D721Med (cell line): Measurements from ENCODE around the gene FAM107B.

Experiments used
- DNase-seq: peaks from one replicate; pipeline ENCODE4 v3.0.0; 2011; ENCODE audit warnings: low spot score; ENCODE audit not compliant: insufficient read length
- FAIRE-seq: peaks from 2 replicates; lab custom pipeline; 2011; peaks lifted over from hg19 to GRCh38; lab: Jason Lieb, UNC
- TF ChIP-seq, protein P1 (sequence below): IDR thresholded peaks from 2 replicates; pipeline ENCODE4 v1.5.1; 2012; ENCODE audit warnings: mild to moderate bottlenecking, control low read depth; ENCODE audit not compliant: insufficient read depth; ENCODE audit errors: missing control alignments

The FAM107B gene

DNA sequence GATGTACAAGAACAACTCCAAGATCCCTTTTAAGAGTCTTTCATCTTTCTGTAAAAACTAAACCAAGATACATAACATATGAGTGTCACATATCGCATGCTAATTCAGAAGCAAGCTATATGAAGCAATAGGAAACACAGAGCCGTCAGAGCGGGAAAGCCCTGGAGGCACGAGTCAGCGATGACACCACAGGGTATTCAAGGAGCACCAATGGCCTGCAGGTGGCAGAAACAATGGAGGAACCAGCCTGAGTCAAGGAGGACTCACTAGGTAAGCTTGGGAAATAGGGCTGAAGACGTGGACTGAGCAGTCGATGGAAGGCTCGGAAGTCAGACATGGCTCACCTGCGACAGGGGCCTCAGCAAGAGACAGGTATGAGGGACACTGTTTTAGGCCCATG lies 214.4 kb downstream of the FAM107B start:
- FAIRE-seq (no peak), DNase-seq (no peak)

DNA sequence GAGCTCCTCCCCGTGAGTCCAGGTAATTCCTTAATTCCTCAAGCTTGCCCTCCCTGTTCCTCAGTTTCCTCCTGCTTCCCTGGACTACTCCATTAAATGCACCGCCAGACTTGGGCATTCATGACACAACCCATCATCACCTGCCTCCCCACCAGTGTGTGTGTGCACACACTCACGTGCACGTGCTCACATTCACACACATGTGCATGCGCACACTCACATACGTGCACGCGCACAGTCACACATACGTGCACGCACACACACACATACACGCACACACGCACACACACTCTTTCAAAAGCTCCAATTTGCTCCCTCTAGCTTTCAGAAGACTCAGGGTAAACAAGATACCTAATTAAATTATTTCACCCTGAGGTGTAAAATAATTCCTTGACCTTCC lies 216.7 kb downstream of the FAM107B start:
- DNase-seq (no peak), FAIRE-seq (no peak)
- TF ChIP-seq, protein P1, sequence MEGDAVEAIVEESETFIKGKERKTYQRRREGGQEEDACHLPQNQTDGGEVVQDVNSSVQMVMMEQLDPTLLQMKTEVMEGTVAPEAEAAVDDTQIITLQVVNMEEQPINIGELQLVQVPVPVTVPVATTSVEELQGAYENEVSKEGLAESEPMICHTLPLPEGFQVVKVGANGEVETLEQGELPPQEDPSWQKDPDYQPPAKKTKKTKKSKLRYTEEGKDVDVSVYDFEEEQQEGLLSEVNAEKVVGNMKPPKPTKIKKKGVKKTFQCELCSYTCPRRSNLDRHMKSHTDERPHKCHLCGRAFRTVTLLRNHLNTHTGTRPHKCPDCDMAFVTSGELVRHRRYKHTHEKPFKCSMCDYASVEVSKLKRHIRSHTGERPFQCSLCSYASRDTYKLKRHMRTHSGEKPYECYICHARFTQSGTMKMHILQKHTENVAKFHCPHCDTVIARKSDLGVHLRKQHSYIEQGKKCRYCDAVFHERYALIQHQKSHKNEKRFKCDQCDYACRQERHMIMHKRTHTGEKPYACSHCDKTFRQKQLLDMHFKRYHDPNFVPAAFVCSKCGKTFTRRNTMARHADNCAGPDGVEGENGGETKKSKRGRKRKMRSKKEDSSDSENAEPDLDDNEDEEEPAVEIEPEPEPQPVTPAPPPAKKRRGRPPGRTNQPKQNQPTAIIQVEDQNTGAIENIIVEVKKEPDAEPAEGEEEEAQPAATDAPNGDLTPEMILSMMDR: no peak

More for the DNA sequence above, 214.4 kb downstream of the FAM107B start:
- TF ChIP-seq, protein P1: no peak

DNA sequence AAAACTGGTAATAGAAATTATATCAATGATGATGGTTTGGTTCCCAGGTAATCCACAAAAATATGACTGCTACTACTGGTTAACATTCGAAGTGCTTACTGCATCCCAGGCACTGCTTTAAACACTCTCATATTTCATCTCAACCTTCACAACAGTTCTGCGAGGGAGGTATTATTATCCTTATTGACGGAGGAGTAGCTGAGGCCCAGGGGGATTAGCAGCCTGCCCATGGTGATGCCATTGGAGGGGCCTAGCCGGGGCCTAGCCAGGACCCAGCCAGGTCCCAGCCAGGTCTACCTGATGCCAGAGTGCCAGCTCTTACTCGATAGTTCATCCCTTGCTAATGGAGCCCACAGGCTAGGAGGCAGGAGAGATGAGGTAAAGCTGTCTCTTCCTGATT lies 217.1 kb downstream of the FAM107B start:
- TF ChIP-seq, protein P1: no peak

DNA sequence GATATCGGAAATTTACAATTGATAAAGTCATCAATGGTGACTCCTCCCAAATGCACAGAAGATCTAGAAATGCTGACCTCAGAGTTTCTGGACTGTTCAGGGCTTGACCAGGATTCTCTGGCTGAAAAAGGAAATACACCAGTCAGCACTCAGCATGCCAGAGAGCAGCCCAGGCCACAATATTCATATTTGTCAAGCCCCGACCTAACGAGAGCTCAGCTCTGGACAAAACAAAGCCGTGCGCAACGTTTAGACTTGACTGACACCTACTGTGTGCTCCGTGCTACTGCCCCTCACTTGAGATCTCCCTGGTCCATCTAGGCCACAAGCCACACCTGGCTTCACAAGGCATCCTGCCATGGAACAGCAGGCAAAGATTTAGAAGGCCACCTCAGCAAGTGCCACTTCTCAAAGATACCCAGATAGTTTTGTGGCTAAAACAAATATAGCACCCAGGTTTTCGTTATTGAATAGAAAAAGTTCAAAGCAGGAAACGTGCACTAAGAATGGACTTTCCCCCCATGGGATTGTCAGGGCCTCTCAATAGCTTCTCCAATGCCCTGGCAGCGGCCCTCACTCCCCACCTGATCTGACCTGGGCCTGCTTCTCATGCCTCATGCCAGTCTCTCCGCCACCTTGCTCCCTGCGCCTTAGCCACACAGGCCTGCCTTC lies 218.3 kb downstream of the FAM107B start:
- DNase-seq (no peak), FAIRE-seq (no peak)
- TF ChIP-seq, protein P1: no peak

More for the DNA sequence above, 217.1 kb downstream of the FAM107B start:
- DNase-seq (no peak), FAIRE-seq (no peak)

DNA sequence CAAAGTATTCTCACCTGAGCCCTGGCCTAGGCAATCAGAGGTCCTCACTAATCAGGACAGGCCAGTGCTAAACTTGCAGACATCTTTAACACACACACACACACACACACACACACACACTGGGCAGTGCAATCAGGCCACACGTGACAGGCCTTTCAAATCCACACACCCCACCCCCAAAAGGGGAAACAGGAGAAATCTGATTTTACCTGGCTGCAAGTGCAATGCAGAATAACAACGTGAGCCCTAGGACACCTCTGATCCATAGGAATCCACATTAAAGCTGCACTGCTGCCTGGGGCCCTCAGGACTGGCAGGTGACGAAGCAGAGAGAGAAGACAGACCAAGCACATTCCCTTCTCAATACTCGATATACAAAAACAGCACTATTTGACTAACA lies 218.9 kb downstream of the FAM107B start:
- FAIRE-seq (no peak), DNase-seq (no peak)
- TF ChIP-seq, protein P1: no peak

DNA sequence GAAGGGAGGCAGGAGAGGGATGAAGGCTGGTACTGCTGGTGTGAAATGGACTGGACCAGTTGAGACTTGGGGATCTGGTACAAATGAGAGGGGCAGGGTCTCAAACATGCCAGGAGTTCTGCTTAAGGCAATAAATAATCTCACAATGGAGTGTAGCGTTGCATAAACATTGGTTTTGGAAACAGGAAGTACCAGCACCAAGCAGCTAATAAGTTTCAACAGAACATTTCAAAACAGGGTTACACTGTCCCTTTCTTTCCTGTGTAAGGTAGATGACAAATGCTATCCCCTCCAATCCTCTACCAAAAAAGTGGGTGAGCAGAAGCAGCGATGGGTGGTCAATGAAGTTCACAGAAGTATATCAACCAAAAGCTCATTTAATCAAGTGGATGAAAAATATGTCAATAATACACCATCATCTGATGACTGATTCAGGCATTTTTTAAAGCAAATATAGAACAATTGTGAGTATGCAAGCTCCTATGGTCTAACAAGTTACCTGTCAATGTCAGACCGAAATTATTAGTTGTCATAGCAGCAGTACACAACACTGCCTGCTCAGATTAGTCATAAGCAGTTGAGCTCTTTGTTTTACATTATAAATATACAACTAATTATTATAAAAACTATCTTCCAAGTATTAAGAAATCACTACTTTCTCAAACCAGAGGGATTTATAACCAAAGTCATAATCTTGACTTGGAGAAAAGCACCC lies 220.0 kb downstream of the FAM107B start:
- FAIRE-seq (no peak), DNase-seq (no peak)
- TF ChIP-seq, protein P1: no peak

DNA sequence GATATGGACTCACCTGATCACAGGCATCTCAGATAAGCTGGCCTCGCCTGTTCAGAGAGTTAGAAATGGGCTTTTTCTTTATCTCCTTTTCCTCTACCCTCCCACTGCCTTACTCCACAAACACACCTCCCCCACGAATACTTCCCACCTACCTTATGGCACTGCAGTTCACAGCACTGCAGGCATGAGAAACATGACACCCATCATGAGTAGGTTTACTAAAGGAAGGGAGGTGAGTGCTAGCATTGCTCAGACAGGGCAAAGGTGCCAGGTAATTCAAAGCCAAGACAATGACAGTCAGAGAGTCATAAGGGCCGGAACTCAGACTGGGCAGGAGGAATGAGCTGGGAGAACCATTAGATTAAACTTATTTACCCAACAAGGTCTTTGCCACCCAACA lies 220.6 kb downstream of the FAM107B start:
- DNase-seq: no peak

More for the DNA sequence above, 220.6 kb downstream of the FAM107B start:
- TF ChIP-seq, protein P1: no peak
- FAIRE-seq: no peak
